Measurements from ENCODE around the gene TP53BP2.

Gene TP53BP2

GRCh38 chr1:223755992-223756775, 89.6 kb downstream of the TP53BP2 start:
- no peak for DNase-seq (ENCODE audit: low read depth in 1 of 2, low spot score in 1 of 2)
- H3K4me3 ChIP-seq (replicated peaks; ENCODE audit: insufficient read depth, low read length): no peak overlapping the region
- TF ChIP-seq REST (IDR thresholded peaks at IDR 0.05; ENCODE audit: insufficient replicate concordance, low read depth) (no peak), POLR2AphosphoS5 (IDR thresholded peaks at IDR 0.05; ENCODE audit: low read depth) (no peak)
- no peaks in the 10 kb centered on the region for H3K27me3 ChIP-seq (ENCODE audit: insufficient read depth, poor library complexity, severe bottlenecking)
- no peak overlapping the region for H3K27ac ChIP-seq (replicated peaks)

- Histone ChIP-seq H3K27me3 (ENCODE audit: insufficient read depth, poor library complexity, severe bottlenecking) (no peaks in the 10 kb centered on the region), H3K4me3 (replicated peaks; ENCODE audit: insufficient read depth, low read length) (no peak overlapping the region), H3K27ac (replicated peaks) (no peak overlapping the region)
- no peak for DNase-seq (ENCODE audit: low read depth in 1 of 2, low spot score in 1 of 2)
- no peak for TF ChIP-seq POLR2AphosphoS5 (IDR thresholded peaks at IDR 0.05; ENCODE audit: low read depth)
- TF ChIP-seq SPI1 (IDR thresholded peaks at IDR 0.05; ENCODE audit: borderline replicate concordance, low read depth): no peak
Observed at GRCh38 chr1:223755432-223755792, 90.3 kb downstream of the TP53BP2 start.

DNA sequence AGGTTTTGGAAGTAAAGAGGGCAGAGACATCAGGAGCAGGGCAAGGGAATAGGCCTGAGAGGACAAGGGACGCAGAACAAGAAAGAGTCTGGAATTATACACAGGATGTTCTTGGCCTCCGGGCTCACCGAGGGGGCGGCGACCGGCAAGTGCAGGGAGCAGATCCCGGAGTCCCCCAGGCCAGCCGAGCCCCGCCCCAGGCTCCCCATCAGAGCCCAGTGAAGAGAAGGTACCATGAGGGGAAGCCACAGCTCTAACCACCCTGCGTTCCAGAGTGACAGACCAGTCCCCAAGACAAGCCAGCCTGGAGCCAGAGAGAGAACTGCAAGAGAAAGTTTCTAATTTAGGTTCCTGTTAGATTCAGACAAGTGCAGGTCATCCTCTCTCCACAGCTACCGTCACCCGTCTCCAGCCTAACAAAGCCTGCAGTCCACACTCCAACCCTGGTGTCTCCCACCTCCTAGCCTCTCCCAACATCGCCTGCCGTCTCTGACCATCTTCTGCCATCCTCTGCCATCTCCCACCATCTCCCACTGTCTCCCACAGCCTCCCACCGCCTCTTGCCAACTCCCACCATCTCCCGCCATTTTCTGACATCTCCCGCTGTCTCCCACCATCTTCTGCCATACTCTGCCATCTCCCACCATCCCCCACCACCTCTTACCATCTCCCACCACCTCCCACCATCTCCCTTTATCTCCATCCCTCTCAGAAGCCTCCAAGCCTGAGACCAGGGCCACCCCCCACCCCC, 90.9 kb downstream of the TP53BP2 start:
- no peak for DNase-seq (ENCODE audit: low read depth in 1 of 2, low spot score in 1 of 2)
- TF ChIP-seq, protein P1, sequence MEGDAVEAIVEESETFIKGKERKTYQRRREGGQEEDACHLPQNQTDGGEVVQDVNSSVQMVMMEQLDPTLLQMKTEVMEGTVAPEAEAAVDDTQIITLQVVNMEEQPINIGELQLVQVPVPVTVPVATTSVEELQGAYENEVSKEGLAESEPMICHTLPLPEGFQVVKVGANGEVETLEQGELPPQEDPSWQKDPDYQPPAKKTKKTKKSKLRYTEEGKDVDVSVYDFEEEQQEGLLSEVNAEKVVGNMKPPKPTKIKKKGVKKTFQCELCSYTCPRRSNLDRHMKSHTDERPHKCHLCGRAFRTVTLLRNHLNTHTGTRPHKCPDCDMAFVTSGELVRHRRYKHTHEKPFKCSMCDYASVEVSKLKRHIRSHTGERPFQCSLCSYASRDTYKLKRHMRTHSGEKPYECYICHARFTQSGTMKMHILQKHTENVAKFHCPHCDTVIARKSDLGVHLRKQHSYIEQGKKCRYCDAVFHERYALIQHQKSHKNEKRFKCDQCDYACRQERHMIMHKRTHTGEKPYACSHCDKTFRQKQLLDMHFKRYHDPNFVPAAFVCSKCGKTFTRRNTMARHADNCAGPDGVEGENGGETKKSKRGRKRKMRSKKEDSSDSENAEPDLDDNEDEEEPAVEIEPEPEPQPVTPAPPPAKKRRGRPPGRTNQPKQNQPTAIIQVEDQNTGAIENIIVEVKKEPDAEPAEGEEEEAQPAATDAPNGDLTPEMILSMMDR (IDR thresholded peaks at IDR 0.05; ENCODE audit: insufficient read depth, low read length): no peak
- TF ChIP-seq REST (IDR thresholded peaks at IDR 0.05; ENCODE audit: insufficient replicate concordance, low read depth): no peak
- no peak overlapping the region for H3K4me3 ChIP-seq (replicated peaks; ENCODE audit: insufficient read depth, low read length)

GRCh38 chr1:223752721-223753515, 92.8 kb downstream of the TP53BP2 start:
- Histone ChIP-seq H3K4me3 (replicated peaks; ENCODE audit: insufficient read depth, low read length) (no peak overlapping the region), H3K27ac (replicated peaks) (no peak overlapping the region), H3K27me3 (ENCODE audit: insufficient read depth, poor library complexity, severe bottlenecking) (no peaks in the 10 kb centered on the region)
- DNase-seq (ENCODE audit: low read depth in 1 of 2, low spot score in 1 of 2): peak in 1 of 2 experiments; percentile 63
- TF ChIP-seq, protein P1 (IDR thresholded peaks at IDR 0.05; ENCODE audit: insufficient read depth, low read length): no peak
- TF ChIP-seq GABPA (IDR thresholded peaks at IDR 0.05; ENCODE audit: low read depth) (no peak), REST (IDR thresholded peaks at IDR 0.05; ENCODE audit: insufficient replicate concordance, low read depth) (no peak), POLR2AphosphoS5 (IDR thresholded peaks at IDR 0.05; ENCODE audit: low read depth) (no peak), SPI1 (IDR thresholded peaks at IDR 0.05; ENCODE audit: borderline replicate concordance, low read depth) (no peak)

More for the DNA sequence above, 90.9 kb downstream of the TP53BP2 start:
- no peak overlapping the region for H3K27ac ChIP-seq (replicated peaks)
- H3K27me3 ChIP-seq (ENCODE audit: insufficient read depth, poor library complexity, severe bottlenecking): no peaks in the 10 kb centered on the region
